Thymus (tissue), 11 donors: ENCODE results near the gene BAIAP2L2. TPM values are rescaled to one million over a fixed set of nuclear protein-coding genes. Genes with fewer than 3 reads are reported as not detected.
"Not testable (repeated sequence)": the region's sequence is repeated elsewhere in the genome, so short reads cannot be mapped to it uniquely, and the experiment has no call there.

Source experiments
- DNase-seq, 9 donors: peaks; one replicate each; pipeline ENCODE4 v3.0.0-alpha.2; 2013; ENCODE audit warnings: low spot score in 9 of 9, low read depth in 6 of 9, missing footprints in 1 of 9
- H3K27ac ChIP-seq, 2 donors: one replicate each; pipeline ENCODE4 v1.5.1; 2013; ENCODE audit warnings: control low read depth in 1 of 2, low read depth in 1 of 2, low read length in 1 of 2, mild to moderate bottlenecking in 1 of 2, moderate library complexity in 1 of 2
- H3K27me3 ChIP-seq, 2 donors: one replicate each; pipeline ENCODE4 v1.5.1; 2013; ENCODE audit warnings: low read length in 1 of 2; ENCODE audit not compliant: control insufficient read depth in 2 of 2, insufficient read depth in 1 of 2
- H3K36me3 ChIP-seq, 2 donors: one replicate each; pipeline ENCODE4 v1.5.1; 2013; ENCODE audit warnings: low read length in 1 of 2, mild to moderate bottlenecking in 1 of 2, moderate library complexity in 1 of 2; ENCODE audit not compliant: control insufficient read depth in 2 of 2, insufficient read depth in 2 of 2
- H3K4me1 ChIP-seq, 2 donors: one replicate each; pipeline ENCODE4 v1.5.1; 2013; ENCODE audit warnings: low read length in 2 of 2; ENCODE audit not compliant: control insufficient read depth in 2 of 2, insufficient read depth in 2 of 2
- H3K4me3 ChIP-seq, 2 donors: one replicate each; pipeline ENCODE4 v1.5.1; 2013; ENCODE audit warnings: low read length in 2 of 2, control low read depth in 1 of 2, mild to moderate bottlenecking in 1 of 2
- H3K9me3 ChIP-seq, 2 donors: one replicate each; pipeline ENCODE4 v1.5.1; 2013; ENCODE audit warnings: low read length in 1 of 2, mild to moderate bottlenecking in 1 of 2; ENCODE audit not compliant: control insufficient read depth in 2 of 2, insufficient read depth in 1 of 2
- WGBS: extraction: QIAGEN DNeasy Blood & Tissue Kit; methylation state at CpG from one replicate; pipeline ENCODE4 v1.1.7; 2013; 5-methylcytosine and 5-hydroxymethylcytosine counted together
- polyA plus RNA-seq: library from polyadenylated mRNA; stranded (reverse); fragments of 200-250 nt; gene quantifications from one replicate; pipeline ENCODE4 v1.2.3, GENCODE V29; 2013
- total RNA-seq: library from RNA; stranded (reverse); fragments of 120-200 nt; gene quantifications from one replicate; pipeline ENCODE4 v1.2.4, GENCODE V29; 2013
- donor health status: healthy.

The BAIAP2L2 gene
- total and polyA plus RNA-seq, 2 donors: 0.33 to 3.5 TPM

DNA sequence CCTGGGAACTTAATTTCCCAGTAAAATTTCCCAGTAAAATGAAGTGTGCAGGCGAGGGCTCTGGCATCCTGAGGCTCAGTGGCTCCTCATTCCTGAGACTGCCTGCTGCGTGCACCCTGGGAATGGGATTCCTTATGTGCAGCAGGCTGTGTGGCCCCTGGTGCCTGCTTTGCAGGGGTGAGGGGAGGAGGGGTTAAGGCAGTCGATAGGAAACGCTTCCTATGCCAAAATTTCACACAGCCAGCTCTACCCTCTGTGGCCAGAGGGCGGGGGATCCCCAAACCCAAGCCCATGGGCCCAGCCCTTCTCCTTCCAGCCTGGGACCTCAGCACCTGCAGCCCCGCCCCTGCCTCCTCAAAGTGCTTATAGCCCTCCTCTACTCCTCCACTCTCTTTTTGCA lies 12.1 kb upstream of the BAIAP2L2 start:
- no peak overlapping the region for H3K4me3 ChIP-seq
- H3K36me3 ChIP-seq: peaks cover 21 to 36% of the 10 kb centered on the region in 2 donors
- WGBS: 91% methylated on average over 6 of the region's 6 CpGs
- H3K4me1 ChIP-seq: no peaks in the 10 kb centered on the region
- no peak for DNase-seq
- no peak overlapping the region for H3K27ac ChIP-seq
- no peaks in the 10 kb centered on the region for H3K27me3 ChIP-seq
- H3K9me3 ChIP-seq: no peaks in the 10 kb centered on the region

DNA sequence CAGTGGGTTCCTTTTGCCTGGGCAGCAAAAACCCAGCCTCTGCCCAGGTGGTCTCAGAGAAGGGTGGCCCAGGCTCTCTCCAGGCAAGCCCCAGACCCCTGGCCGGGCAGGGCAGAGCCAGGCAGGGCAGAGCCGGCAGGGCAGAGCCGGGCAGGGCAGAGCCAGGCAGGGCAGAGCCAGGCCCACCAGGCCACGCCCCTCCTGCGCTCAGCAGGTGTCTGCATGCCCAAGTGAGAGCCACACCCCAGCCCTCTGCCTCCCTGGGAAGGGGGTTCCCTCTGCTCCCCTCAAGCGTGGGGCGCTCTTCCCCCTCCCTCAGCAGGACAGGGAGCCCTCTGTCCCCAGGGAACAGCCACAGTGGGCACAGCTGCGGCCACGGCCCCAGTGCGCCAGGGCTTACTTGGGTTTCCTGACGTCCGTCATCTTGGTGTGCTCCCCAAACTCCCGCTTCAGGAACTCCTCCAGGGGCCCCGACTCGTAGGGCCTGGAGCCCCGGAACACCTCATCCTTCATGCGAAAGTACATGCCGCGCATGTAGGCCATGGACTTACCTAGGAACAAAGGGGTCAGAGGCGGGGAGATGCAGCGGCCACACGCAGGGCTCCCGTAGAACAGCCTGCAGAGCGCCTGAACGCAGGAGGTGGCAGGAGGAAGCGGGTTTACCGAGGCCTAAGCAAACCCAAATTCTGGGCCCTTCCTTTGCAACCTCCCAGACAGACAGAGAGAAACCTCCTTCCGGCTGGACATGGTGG lies 10.1 kb upstream of the BAIAP2L2 start:
- H3K4me1 ChIP-seq: no peaks in the 10 kb centered on the region
- H3K9me3 ChIP-seq: no peaks in the 10 kb centered on the region
- H3K4me3 ChIP-seq: no peak overlapping the region
- DNase-seq: no peak
- 97% methylated on average over 28 of the region's 28 CpGs for WGBS
- peaks cover 6 to 29% of the 10 kb centered on the region in 2 donors for H3K36me3 ChIP-seq
- H3K27me3 ChIP-seq: no peaks in the 10 kb centered on the region
- no peak overlapping the region for H3K27ac ChIP-seq

DNA sequence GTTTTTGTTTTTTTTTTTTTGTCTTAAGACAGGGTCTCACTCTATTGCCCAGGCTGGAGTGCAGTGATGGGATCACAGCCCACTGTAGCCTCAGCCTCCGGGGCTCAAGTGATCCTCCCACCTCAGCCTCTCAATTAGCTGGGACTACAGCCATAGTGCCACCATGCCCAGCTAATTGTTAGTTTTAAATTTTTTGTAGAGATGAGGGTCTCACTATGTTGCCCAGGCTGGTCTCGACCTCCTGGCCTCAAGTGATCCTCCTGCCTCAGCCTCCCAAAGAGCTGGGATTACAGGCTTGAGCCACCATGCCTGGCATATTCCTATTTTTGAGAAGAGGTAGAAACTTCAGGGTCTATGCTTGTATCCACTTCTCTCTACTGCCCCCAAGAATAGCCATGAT lies 8.3 kb upstream of the BAIAP2L2 start:
- not testable (repeated sequence) for H3K9me3 ChIP-seq, H3K27ac ChIP-seq, H3K4me3 ChIP-seq, DNase-seq, H3K4me1 ChIP-seq, H3K27me3 ChIP-seq
- peaks cover 9 to 27% of the 10 kb centered on the region in 2 donors for H3K36me3 ChIP-seq
- 96% methylated on average over 2 of the region's 2 CpGs for WGBS

DNA sequence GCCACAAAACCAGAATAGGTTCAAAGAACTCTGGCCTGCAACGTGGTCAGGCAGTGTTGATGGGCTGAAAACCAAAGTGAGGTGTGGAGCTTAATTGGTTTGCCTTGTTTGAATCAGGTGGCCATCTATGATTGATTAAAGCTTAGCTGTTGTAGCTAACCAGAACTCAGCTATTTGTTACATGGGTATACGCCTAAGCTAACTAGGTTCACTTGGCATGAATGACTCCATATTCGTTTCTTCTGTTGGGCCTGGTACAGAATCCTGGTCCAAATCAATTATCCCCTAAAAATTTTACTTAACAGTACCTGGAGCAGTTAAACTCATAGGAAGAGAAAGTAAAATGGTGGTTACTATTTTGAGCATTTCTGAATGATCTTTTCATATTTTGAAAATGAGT lies 7.7 kb upstream of the BAIAP2L2 start:
- no peak for DNase-seq
- Histone ChIP-seq H3K36me3 (peaks cover 14 to 31% of the 10 kb centered on the region in 2 donors), H3K4me1 (no peaks in the 10 kb centered on the region), H3K4me3 (no peak overlapping the region), H3K27ac (no peak overlapping the region), H3K27me3 (no peaks in the 10 kb centered on the region), H3K9me3 (no peaks in the 10 kb centered on the region)
- WGBS: 96% methylated on average over 3 of the region's 3 CpGs

DNA sequence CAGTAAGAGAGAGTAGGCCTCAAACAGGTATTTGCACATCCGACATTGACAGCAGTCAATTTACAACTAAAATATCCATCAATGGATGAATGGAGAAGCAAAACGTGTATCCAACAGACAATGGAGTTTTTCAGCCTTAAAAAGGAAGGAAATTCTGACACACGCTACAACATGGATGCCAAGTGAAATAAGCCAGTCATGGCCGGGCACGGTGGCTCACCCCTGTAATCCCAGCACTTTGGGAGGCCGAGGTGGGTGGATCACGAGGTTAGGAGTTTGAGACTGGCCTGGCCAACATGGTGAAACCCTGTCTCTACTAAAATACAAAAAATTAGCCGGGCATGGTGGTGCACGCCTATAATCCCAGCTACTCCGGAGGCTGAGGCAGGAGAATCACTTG lies 7.1 kb upstream of the BAIAP2L2 start:
- not testable (repeated sequence) for H3K27ac ChIP-seq, DNase-seq, H3K4me3 ChIP-seq, H3K4me1 ChIP-seq, H3K27me3 ChIP-seq, H3K9me3 ChIP-seq
- WGBS: 98% methylated on average over 10 of the region's 10 CpGs
- peaks cover 15 to 33% of the 10 kb centered on the region in 2 donors for H3K36me3 ChIP-seq

DNA sequence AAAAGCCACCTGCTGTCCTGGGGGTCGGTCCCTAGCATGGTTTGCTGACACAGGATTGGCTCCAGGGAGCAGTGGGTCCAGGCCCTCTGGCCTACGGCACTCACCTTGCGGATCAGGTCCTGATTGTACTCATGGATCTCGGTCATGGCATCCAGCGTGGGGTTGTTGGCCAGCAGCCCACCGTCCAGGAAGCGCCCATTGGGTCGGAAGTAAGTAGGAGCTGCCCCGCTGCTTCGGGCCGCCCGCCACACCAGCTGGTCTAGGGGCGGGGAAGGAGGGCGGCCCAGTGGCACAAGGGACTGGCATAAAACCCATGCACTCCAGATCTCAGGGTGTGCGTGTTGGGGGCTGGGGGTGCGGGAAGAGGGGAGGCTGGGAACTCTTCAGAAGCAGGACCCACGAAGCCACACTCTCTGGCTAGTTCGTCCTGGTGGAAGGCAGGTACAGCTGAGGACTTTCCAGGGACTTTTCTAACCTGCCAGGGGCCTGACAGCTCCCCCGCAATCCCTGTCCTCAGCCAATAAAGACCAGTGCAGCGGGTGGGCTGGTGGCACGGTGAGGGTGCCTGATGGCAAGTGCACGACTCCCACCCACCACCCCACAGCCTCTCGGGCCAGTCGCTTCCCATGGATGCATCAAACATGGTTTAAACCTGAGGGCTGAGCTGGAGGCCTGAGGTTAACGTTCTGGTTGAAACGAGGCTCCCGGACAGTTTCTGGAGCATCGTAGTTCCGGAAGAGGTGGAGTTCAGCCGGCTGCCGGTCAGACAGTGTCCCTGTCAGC lies 5.1 kb upstream of the BAIAP2L2 start:
- H3K27me3 ChIP-seq: no peaks in the 10 kb centered on the region
- H3K9me3 ChIP-seq: no peaks in the 10 kb centered on the region
- no peak for DNase-seq
- WGBS: 98% methylated on average over 31 of the region's 31 CpGs
- peaks cover 15 to 39% of the 10 kb centered on the region in 2 donors for H3K36me3 ChIP-seq
- no peaks in the 10 kb centered on the region for H3K4me1 ChIP-seq
- no peak overlapping the region for H3K4me3 ChIP-seq
- no peak overlapping the region for H3K27ac ChIP-seq

DNA sequence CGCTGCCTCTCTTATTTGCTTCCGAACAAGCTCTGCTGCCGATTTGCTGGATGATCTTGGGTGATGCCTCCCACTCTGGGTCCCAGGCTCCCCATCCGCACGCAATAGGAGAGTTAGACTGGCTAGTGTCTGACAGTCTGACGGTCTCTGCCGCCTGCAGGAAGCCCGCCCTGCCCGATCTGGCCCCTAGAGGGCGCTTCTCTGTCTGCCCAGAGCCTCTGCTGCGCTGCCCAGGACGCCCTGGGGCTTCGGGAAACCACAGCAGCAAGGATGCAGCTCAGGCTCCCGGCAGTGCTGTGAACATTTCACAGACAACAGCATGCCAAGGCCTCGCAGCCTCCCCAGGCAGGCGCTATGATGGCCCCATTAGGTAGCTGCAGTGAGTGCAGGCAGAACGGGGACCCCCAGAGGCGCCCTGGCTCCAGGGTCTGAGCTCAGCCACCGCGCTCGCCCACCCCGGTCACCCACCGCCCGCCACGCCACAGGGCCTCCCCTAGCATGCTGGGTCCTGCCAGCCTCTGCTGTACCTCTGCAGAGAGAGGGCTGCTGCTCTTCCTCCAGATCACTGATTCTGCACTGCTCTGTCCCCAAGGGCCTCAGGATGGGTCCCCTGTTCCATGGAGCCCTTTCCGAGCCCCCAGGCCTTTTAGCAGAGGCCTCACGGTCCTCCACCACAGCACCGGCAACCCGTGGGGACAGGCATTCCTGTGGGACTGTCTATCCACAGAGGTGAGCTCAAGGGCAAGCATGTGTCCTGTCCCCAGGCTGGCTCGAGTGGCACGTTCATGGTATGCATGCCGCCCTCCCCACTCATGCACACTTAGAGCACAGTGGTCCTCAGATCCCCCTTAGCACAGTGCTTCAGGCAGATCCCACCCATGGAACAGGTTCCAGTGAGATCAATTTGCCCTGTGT lies 4.3 kb upstream of the BAIAP2L2 start:
- WGBS: 70% methylated on average over 32 of the region's 32 CpGs
- H3K27me3 ChIP-seq: no peaks in the 10 kb centered on the region
- peaks cover 15 to 33% of the 10 kb centered on the region in 2 donors for H3K36me3 ChIP-seq
- DNase-seq: peak; percentile 14 to 78 (median 44)
- H3K9me3 ChIP-seq: no peaks in the 10 kb centered on the region
- H3K4me3 ChIP-seq: no peak overlapping the region
- H3K4me1 ChIP-seq: no peaks in the 10 kb centered on the region
- no peak overlapping the region for H3K27ac ChIP-seq

DNA sequence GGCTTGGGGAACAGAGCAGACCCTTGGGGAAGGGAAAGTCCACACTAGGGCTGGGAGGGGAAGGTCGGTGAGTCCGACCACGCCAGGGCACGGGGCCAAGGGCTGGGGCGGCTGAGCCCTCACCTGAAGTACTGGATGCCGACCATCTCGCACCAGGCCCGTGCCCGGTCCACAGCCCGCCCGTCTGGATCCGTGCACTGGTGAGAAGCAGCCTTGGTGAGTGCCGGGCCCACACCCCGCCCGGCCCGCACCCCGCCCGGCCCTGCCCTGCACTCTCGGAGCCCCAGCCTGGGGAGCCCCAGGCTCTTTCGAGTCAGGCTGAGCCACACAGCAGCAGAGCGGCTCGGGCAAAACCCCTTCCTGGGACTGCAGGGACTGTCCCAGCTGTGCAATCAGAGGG lies 1.9 kb upstream of the BAIAP2L2 start:
- no peaks in the 10 kb centered on the region for H3K9me3 ChIP-seq
- H3K27ac ChIP-seq: no peak overlapping the region
- 98% methylated on average over 22 of the region's 22 CpGs for WGBS
- no peak overlapping the region for H3K4me3 ChIP-seq
- no peaks in the 10 kb centered on the region for H3K27me3 ChIP-seq
- DNase-seq: no peak
- H3K4me1 ChIP-seq: no peaks in the 10 kb centered on the region
- peaks cover 15 to 36% of the 10 kb centered on the region in 2 donors for H3K36me3 ChIP-seq
